ENCODE results near the gene ARHGAP24.
"Not testable (repeated sequence)": the region's sequence is repeated elsewhere in the genome, so short reads cannot be mapped to it uniquely, and the experiment has no call there.

ARHGAP24 gene

DNA sequence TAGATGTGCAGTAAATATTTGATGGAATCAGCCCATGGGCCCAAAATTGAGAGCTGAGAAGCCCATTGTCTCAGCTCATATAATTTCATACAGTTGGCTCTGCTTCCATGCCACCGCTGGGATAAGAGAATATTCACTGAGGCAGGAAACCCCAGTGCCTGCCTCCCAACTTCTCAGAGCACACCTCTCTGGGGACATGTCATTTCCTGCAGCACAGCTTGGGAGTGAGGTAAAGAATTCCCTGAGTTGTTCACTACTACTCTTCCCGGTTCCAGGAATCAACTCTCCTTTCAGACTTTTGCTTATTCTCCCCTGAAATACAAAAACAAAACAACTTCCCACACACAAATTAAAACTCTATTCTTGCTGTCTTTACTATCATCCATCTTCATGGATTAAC lies 495.6 kb downstream of the ARHGAP24 start:
- no peak for DNase-seq

DNA sequence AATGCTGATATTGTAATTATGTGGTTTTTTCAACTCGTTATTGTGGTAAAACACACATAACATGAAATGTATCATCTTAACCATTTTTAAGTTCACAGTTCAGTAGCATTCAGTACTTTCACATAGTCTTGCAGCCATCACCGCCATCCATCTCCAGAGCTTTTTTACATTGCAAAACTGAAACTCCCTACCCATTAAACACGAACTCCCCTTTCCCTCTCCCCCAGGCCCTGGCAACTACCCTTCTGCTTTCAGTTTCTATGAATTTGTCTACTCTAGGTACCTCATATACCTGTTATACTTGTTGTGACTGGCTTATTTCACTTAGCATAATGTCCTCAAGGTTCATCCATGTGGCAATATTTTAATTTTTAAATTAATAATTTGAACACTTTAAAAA lies 504.3 kb downstream of the ARHGAP24 start:
- no peak for DNase-seq

DNA sequence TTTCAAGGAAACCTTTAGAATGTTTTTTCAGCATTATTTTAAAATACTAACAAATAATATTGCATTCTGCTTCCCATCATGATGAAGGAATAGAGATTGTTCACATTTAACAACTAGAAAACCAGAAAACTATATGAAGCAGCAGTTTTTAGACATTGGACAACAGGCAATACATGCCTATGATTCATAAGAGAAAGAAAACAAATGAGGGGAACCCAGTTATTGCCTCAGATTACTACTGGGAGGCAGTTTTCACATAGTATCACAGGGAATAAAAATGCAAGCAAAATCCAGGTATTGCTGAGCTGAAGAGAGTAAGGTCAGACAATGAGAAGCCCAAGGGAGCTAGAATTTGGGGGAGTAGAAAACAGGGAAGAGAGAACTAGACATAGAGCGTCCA lies 511.3 kb downstream of the ARHGAP24 start:
- no peak for DNase-seq

DNA sequence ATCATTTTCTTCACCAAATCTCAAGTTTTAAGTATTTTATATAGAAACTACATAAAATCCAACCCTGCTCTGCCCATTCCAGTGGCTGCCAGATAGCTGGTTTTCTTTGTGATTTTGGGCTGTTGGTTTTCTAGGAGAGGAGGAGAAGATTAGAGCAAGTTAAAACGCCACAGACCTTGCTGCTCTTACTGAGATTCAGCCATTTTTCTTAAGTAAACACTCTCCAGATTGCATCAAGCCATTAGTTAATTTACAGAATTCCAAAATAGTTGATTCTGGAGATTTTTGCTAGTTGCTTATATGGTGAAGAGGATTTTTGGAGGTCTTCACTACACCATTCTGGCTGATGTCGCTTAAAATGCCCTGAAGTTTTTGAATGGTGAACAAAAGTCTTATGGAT lies 518.7 kb downstream of the ARHGAP24 start:
- DNase-seq = no peak

DNA sequence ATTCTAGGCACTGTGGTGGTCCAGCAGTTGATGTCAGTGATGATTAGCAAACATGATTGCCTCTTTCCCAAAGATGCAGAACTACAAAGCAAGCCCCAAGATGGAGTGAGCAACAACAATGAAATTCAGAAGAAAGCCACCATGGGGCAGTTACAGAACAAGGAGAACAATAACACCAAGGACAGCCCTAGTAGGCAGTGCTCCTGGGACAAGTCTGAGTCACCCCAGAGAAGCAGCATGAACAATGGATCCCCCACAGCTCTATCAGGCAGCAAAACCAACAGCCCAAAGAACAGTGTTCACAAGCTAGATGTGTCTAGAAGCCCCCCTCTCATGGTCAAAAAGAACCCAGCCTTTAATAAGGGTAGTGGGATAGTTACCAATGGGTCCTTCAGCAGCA lies 519.6 kb downstream of the ARHGAP24 start:
- no peak for DNase-seq

DNA sequence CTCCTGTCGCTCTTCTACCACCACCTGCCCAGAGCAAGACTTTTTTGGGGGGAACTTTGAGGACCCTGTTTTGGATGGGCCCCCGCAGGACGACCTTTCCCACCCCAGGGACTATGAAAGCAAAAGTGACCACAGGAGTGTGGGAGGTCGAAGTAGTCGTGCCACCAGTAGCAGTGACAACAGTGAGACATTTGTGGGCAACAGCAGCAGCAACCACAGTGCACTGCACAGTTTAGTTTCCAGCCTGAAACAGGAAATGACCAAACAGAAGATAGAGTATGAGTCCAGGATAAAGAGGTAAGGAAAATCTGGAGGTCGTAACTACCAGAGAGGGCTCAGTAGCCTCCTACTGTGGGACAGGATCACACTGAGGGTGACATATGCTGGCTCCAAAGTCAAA lies 520.4 kb downstream of the ARHGAP24 start:
- no peak for DNase-seq

DNA sequence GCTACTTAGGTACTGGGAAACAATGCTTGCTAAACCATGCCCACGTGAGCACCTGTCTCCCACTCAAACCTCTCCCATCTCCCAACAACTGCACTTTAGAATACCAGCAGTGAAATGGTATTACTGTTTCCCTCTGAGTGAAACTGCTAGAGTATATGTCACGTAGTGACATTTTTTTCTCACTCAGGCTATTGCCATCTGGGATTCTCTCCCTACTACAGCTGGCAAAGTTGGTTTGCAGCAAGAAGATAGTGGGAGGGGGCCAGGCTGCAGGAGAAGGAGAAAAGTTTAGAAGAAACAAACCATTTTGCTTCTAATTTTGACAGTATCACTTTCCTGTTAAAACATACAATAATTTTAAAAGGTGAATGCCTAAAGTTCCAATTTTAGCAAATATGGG lies 526.6 kb downstream of the ARHGAP24 start:
- DNase-seq = no peak

DNA sequence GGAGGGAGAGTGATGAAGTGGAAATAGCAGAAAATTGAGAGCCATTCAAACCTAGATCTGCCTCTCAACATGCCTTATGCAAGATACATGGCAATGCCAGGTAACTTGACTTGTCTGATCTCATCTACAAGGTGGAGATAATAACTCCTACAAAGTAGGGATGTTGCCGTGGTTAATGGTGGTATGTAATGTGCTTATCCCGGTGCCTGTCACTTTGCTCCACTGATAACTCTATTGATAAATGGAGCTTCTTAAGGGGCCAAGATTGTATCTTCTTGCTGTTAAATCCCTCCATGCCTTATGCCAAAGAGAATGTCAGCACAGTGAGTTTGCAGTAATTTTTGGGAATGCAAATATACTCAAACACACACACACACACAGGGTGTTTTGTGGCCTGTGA lies 529.1 kb downstream of the ARHGAP24 start:
- DNase-seq = no peak

DNA sequence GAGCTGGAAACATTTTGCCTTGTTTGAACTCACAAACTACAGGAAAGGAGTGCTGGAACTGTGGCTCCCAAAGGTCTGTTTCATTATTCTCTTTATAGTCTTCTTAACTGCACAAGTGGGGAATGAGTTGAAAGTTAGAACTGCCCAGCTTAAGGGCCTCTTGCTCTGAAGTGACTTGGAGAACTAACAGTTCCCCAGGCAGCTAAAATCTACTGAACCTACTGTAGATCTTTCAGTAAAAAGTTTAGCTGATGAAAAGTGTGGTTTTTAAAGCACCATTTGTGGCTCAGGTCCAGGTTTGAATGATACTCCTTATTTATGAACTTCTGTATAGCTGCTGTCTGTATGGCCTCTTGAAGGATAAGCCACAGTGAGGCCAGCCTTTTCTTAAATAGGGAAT lies 531.1 kb downstream of the ARHGAP24 start:
- DNase-seq = no peak

DNA sequence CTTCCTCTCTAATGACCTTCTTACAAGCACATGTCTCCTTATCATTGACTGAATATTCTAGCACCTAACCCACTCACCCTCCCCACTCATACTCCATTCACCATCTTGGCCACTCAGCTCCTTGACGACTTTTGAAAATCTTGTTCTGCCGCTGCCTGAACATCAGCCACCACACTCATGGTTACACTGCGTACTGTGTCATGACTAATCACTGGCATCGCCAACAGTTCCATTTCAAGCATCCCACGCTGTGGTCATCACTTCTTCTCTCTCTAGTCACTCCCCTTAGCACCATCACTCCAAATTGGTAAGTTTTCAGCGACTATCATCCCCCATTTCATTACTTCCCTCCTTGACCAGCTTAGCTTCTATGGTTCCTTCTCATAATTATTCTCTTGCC lies 532.1 kb downstream of the ARHGAP24 start:
- no peak for DNase-seq

DNA sequence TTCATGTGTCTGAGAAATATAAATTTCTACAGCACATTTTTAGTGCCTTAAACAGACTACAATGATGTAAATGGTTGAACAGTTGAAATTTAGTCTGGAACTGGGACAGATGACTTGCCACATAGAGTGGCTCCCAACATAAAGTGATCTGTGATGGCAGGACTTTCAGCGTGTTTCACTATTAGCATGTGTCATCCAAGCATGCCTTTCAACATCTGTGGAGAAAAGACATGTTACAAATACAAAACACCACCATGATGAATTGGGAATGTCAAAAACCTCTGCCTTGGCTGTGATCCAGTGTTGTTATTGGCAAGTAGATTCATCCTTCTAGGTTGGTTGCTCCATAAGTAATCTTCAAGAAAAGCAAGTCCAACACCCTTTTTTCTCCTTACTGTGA lies 536.2 kb downstream of the ARHGAP24 start:
- DNase-seq = no peak

DNA sequence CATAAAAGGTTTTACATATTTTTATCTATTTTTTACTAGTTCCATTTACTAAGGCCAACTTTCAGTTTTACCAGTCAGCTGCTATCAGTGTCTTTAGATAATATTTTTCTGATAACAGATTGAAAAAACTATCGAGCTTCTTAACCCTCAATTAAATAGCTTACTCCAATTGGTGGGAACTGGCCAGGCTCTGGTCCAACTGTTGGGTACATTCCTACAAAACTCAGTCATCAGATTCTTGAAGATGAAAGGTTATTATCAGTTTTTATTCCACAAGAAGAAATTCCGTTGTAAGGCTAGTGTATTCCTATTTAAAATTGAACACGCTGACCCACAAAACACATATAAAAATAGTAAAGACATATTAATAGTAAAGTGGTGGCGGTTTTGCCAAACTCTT lies 538.7 kb downstream of the ARHGAP24 start:
- no peak for DNase-seq

DNA sequence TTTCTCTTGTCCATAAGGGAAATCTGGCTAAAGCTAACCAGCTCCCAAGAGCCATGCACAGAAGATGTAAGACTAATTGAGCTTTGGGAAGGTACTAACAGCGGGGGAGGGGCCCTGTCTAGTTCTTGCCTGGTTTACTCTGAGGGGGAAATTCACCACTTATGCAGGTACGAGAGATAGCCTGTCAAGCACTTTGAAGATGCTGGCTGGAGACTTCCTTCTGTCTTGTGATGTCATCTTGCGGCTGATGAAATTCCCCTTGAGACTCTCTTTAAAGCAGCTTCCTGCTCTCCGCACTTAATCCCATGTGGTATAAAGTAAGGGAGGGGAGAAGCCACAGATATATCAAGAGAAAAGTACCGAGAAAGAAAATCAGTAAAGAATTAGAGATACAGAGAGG lies 539.6 kb downstream of the ARHGAP24 start:
- DNase-seq = no peak

DNA sequence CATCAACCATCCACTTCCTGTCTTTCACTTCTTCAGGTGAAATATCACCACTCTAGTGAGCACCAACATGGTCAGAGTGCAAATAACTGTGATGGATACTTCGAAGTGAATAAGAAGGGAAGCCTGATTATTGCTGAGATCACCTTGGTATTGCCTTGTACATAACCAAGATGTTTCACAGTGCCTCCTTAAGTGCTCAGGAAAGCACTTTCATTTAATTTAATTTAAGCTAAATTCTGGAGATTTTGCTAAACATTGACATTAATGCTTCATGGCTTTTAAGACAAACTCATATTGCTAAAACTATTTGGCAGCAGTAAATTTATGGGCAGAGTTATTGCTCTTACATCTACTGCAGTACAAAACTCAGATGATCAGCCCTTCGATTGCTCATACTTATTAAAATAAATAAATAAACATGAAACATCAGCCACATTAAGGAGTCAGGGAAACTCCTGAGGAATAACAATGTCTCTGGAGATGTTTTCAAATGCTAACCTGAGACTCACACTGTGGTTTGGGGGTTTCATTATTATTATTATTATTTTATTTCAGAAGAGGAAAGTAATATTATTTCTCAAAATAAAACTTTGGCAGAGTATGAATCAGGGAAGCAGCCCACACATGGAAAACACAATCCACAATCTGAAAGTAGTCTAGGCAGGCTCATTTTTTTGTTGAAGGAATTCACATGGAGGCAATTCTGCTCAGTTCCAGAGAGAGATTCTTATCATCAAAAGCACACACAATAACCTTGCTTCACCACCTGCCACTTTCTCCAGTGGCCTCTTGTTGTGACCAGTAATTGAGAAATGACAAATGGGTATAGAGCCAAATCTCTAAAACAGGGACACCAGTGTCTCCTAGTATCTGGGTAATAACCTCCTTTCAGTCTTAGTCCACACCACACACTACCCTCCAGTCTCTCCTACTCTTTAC lies 540.7 kb downstream of the ARHGAP24 start:
- DNase-seq = no peak

DNA sequence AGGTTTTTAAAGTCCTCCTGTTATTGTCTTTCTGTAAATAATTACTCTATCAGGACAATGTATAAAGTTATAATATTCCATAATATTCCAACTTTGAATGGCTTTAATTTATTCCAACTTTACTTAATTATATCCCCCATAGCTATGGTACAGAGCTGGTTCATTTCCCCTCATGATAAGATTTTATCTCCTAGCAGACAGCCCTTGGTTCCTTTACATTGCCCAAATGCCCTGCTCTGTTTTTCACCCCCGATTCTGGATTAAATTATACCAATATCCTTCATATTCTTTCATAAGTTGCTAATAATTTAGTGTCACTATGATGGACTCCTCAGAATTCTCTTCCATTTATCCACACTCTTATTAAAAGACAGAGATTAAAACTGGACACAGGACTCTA lies 544.4 kb downstream of the ARHGAP24 start:
- DNase-seq = no peak

DNA sequence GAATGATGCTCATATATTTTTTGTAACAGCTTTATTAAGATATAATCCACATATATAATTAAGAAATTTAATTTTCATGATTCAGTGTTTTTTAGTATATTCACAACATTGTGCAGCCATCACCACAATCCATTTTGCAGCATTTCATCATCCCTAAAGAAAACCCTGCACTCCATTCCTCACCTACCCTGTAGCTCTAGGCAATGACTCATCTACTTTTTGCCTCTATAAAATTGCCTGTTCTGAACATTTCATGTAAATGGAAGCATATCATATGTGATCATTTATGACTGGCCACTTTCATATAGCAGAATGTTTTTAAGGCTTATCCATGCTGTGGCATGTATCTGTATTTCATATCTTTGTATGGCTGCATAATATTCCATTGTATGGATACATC lies 545.0 kb downstream of the ARHGAP24 start:
- no peak for DNase-seq

DNA sequence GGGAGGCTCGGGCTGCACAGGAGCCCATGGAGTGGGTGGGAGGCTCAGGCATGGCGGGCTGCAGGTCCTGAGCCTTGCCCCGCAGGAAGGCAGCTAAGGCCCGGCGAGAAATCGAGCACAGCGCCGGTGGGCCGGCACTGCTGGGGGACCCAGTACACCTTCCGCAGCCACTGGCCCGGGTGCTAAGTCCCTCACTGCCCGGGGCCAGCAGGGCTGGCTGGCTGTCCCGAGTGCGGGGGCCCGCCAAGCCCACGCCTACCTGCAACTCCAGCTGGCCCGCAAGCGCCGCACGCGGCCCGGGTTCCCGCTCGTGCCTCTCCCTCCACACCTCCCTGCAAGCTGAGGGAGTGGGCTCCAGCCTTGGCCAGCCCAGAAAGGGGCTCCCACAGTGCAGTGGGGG lies 546.7 kb downstream of the ARHGAP24 start:
- DNase-seq = not testable (repeated sequence)

DNA sequence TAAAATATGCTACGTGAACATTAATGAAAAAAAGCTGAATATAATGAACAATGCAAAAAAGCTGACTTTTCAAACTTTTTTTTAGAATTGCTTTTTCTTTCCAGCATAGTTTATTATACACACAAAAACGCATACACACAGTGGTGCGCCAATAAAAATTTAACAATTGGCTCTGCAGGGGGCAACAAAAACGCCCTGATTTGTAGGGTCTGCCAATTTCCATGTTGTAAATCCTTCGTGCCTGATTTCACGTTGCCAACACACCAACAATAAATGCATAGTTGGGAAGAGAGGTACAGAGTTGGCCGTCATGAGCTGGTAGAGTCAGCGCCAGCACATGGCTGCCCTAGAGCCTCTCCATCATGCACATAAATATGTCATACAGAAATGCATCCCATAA lies 551.8 kb downstream of the ARHGAP24 start:
- no peak for DNase-seq

DNA sequence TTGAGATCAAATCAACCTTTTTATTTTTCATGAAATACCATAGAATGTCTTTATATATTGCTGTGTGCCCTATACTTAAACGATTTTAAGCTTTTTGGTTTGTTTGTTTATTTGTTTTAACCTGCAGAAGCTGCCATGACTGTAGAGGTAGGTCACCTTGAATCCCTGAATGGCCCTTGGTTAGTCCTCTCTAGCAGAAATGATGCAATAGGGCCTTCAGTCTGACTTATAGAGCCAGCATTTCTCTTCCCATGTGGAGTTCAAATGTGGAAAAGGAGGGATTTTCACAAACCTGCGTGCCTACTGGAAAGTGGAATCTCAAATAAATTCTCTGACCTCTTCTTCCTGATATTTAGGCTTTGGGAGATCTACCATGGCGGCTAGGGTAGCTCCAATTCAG lies 557.0 kb downstream of the ARHGAP24 start:
- no peak for DNase-seq

DNA sequence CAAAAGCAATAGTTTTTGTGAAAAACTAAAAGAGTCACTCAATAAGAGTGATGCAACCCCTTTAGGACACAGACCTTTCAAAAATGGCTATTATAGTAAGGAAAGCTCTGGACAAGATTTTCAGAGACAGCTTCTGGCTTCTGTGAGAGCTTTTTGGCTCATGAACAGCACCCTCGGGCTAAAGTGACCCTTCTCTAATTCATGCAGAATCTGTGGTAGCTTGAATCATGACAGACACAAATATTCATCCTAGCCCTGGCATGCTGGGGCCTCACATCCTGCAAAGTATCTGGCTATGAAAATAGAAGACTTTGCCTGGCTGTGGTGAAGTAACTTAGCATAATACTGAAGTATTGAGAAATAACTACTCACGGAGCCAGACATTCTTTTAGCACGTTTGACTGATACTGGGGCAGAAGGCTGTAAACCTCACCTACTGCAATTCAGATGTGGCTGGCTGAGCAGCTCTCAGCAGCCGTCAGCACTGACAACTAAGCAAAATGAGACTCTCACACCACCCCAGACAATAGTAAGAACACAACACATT lies 557.6 kb downstream of the ARHGAP24 start:
- DNase-seq = no peak

DNA sequence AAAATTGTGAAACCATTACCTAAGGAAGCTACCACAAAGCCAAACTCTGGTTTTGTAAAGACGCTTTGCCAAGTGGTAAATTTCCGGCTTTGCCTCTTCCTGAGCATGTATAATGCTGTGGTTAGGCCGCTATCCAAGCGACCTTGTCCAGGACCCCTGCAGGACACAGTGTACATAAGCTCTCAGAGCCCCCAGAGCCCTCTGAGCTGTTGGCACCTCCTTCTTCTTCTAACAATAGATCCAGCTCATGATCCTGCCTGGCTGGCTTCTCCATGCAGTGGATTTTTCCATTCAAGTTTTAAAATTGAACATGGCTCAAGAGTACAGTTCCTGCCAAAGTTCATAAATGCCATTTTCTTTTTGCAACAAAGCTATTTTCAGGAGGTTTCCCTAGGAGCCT lies 558.2 kb downstream of the ARHGAP24 start:
- no peak for DNase-seq

DNA sequence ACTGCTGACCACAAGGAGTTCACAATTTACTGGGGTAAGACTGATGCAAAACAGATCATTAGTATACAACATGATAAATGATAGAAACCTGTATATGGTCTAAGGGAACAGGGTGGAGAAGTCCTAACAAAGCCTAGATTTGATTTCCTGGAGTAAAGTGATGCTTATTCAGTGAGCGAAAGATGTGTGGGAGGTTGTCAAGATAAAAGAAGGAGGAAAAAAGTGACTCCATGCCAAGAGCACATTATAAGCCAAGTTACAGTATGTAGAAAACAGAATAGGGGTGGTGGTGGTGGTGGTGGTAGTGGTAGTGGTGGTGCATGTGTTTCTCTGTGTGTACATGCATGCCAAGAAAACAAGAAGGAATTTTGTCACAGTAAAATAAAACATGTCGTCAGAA lies 559.7 kb downstream of the ARHGAP24 start:
- DNase-seq = no peak

DNA sequence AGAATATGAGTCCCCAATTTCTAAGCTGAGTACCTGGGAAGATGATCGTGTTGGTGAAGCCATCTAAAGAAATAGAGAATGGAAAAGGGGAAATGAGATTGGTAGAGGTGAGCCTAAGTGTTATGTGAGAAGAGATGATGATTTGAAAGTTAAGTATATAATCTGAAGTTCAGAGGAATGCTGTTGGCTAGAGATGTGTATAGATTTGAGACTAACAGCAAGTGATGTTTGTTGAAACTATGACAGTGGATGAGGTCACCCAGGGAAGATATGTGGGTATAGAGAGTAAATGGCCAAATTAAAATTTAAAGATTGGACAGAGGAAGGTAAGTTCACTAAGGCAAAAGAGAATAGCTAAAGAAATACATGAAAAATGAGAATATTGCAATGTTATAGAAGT lies 560.7 kb downstream of the ARHGAP24 start:
- no peak for DNase-seq

DNA sequence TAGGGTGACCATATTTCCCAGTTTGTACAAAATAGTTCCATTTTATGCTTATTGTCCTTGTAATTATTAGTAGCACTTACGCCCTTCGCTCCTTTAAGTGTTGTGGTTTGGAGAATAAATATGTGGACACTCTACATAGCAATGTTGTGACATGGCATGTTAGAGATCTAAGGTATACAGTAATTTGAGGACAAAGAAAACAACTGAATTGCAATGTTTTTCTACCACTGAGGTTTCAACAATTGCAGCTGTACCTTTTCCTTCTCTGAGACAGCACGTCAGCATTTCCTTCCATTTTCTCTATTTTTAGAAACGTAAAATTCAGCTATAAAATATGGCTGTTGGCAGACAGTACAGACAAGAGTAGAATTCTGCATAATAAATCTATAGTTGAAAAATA lies 561.8 kb downstream of the ARHGAP24 start:
- no peak for DNase-seq

DNA sequence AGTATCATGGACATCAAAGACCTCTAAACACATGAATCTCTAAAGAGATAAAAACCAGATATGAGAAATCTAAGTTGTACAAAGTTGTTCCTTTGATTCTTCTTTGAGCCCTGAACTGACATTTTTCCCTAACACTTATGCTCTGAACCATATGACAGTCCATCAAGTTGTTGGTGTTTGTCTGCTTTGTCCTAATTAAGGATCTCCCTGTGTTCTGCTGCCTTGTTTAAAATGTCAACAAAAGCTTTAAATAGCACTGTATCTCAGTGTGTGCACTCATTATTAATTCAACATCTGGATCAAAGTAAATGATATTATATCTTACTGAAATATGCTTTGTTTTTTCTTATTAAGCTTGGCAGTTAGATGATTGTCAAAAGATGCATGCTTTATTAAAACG lies 563.1 kb downstream of the ARHGAP24 start:
- DNase-seq = no peak

All from activated T-cell treated with anti-CD3 and anti-CD28 coated beads, Interleukin-2, amount 50 U/mL, for 1 hour (primary cell).